ENCODE measurements around the gene RBBP4. TPM values are rescaled to one million over a fixed set of nuclear protein-coding genes. Genes with fewer than 3 reads are reported as not detected.

Gene RBBP4
- total and polyA plus RNA-seq, 2 of the 13 experiments (the other 11 are each of a cell fraction or from before 2014, with no cell fraction given), result 64.4 to 166 TPM

GRCh38 chr1:32651461-32652073 lies 559 bp downstream of the RBBP4 start (continued):
- no peak for TF ChIP-seq REST (IDR thresholded peaks at IDR 0.05; ENCODE audit: borderline replicate concordance in 1 of 2, low read depth in 1 of 2, low read length in 2 of 2)
- TF ChIP-seq YY1 (IDR thresholded peaks at IDR 0.05; ENCODE audit: insufficient read depth, insufficient replicate concordance, low read depth, low read length), result no peak
- no peak for TF ChIP-seq ZNF256 (CRISPR knock-in tag; conservative IDR thresholded peaks at IDR 0.05)
- peak; percentile 28; the same call in 1 of the 2 replicates for TF ChIP-seq ZNF547 (CRISPR knock-in tag; IDR thresholded peaks at IDR 0.05)
- no peak for TF ChIP-seq ZNF282 (IDR thresholded peaks at IDR 0.05; ENCODE audit: partially characterized antibody)
- TF ChIP-seq ARID3A (IDR thresholded peaks at IDR 0.05; ENCODE audit: low read depth, low read length), result no peak
- no peak for TF ChIP-seq HNF4G (IDR thresholded peaks at IDR 0.05; ENCODE audit: borderline replicate concordance, low read depth, low read length)
- no peak for TF ChIP-seq HNF4G (CRISPR knock-in tag; IDR thresholded peaks at IDR 0.05; ENCODE audit: borderline replicate concordance, low read depth)
- no peak for TF ChIP-seq RORA (CRISPR knock-in tag; IDR thresholded peaks at IDR 0.05)
- TF ChIP-seq GATAD2A (CRISPR knock-in tag; IDR thresholded peaks at IDR 0.05), result no peak; the same call in 1 of the 2 replicates
- no peak; the same call in 1 of the 2 replicates for TF ChIP-seq RAD21 (CRISPR knock-in tag; IDR thresholded peaks at IDR 0.05)
- no peak for TF ChIP-seq CHD2 (IDR thresholded peaks at IDR 0.05; ENCODE audit: low read depth, low read length)
- TF ChIP-seq ZSCAN20 (CRISPR knock-in tag; IDR thresholded peaks at IDR 0.05; ENCODE audit: borderline replicate concordance), result 0 out of 2 replicates have a peak, but pooled peaks have one; percentile 12
- TF ChIP-seq ZHX2 (IDR thresholded peaks at IDR 0.05; ENCODE audit: low read depth), result no peak
- no peak for TF ChIP-seq ZHX2 (CRISPR knock-in tag; IDR thresholded peaks at IDR 0.05; ENCODE audit: borderline replicate concordance)
- no peak for TF ChIP-seq ISX (CRISPR knock-in tag; conservative IDR thresholded peaks at IDR 0.05)
- 0 out of 2 replicates have a peak, but pooled peaks have one; percentile 7 for TF ChIP-seq ZNF30 (CRISPR knock-in tag; IDR thresholded peaks at IDR 0.05)
- peak; percentile 81 for TF ChIP-seq ZFX (CRISPR knock-in tag; IDR thresholded peaks at IDR 0.05; ENCODE audit: low read depth)
- TF ChIP-seq SAFB2 (CRISPR knock-in tag; IDR thresholded peaks at IDR 0.05; ENCODE audit: borderline replicate concordance, low read depth), result no peak; the same call in 1 of the 2 replicates
- TF ChIP-seq TAF1 (CRISPR knock-in tag; IDR thresholded peaks at IDR 0.05), result no peak
